Bronchial epithelial cell (primary cell): ENCODE results near the gene ZDHHC6. TPM values are rescaled to one million over a fixed set of nuclear protein-coding genes. Genes with fewer than 3 reads are reported as not detected.

Experiments used
- DNase-seq: peaks from one replicate; pipeline ENCODE4 v3.0.0-alpha.2; 2010; ENCODE audit warnings: low read depth
- FAIRE-seq: peaks from 2 replicates; lab custom pipeline; 2011; peaks lifted over from hg19 to GRCh38; lab: Jason Lieb, UNC
- H3K27me3 ChIP-seq: 2 replicates; pipeline ENCODE4 v1.5.1; 2011; ENCODE audit warnings: low read length; ENCODE audit not compliant: control insufficient read depth, insufficient read depth
- H3K36me3 ChIP-seq: 2 replicates; pipeline ENCODE4 v1.5.1; 2011; ENCODE audit warnings: low read length; ENCODE audit not compliant: control insufficient read depth, insufficient read depth
- H3K4me3 ChIP-seq: 2 replicates; pipeline ENCODE4 v1.5.1; 2011; ENCODE audit warnings: mild to moderate bottlenecking, low read depth, low read length, control low read depth
- total RNA-seq: library from RNA; depleted of rRNA; stranded (reverse); fragments of >200 nt; gene quantifications from 2 replicates; pipeline ENCODE4 v1.2.1, GENCODE V29; 2014
- TF ChIP-seq, protein P1 (sequence below): IDR thresholded peaks from 2 replicates; pipeline ENCODE4 v1.5.1; 2011; ENCODE audit warnings: mild to moderate bottlenecking, moderate library complexity, low read length, control low read depth, inconsistent platforms; ENCODE audit not compliant: insufficient read depth, severe bottlenecking

Gene ZDHHC6
- total RNA-seq, 1 donor from 2014 or later = 23.4 TPM

DNA sequence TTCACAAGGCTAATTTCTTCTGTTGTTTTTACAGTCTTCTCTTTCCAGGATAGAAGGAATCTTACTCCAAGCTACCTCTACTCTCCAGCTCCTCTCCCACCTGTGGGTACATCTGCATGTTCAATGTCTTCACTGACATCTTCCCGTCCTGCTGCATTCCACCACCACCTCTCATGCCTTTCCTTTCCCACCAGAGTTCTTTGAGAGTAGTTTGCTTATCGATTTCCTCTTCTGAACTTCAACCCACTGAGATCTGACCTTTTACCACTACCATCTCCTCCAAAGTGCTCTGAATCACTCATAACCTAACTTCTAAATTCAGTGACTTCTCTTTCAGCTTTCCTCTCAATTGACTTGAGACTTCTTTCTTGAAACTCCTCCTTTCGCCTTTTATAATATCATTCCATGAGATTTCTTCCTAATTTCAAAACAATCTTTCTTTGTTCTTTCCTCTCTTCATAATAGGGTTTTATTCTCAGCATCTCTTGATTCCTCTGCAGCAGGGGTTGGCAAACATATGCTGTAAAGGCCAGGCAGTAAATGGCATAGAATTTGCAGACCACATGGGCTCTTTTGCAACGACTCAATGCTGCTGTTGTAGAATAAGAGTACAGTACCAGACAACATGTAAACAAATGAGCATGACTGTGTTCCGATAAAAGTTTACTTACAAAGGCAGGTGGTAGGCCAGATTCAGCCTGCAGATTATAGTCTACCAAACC lies 50.7 kb downstream of the ZDHHC6 start:
- FAIRE-seq (no peak), DNase-seq (no peak)
- no peaks in the 10 kb centered on the region for H3K27me3 ChIP-seq
- H3K36me3 ChIP-seq = no peaks in the 10 kb centered on the region
- no peak overlapping the region for H3K4me3 ChIP-seq
- TF ChIP-seq, protein P1, sequence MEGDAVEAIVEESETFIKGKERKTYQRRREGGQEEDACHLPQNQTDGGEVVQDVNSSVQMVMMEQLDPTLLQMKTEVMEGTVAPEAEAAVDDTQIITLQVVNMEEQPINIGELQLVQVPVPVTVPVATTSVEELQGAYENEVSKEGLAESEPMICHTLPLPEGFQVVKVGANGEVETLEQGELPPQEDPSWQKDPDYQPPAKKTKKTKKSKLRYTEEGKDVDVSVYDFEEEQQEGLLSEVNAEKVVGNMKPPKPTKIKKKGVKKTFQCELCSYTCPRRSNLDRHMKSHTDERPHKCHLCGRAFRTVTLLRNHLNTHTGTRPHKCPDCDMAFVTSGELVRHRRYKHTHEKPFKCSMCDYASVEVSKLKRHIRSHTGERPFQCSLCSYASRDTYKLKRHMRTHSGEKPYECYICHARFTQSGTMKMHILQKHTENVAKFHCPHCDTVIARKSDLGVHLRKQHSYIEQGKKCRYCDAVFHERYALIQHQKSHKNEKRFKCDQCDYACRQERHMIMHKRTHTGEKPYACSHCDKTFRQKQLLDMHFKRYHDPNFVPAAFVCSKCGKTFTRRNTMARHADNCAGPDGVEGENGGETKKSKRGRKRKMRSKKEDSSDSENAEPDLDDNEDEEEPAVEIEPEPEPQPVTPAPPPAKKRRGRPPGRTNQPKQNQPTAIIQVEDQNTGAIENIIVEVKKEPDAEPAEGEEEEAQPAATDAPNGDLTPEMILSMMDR = no peak

- H3K4me3 ChIP-seq = no peak overlapping the region
- H3K27me3 ChIP-seq = no peaks in the 10 kb centered on the region
- H3K36me3 ChIP-seq = no peaks in the 10 kb centered on the region
- DNase-seq (no peak), FAIRE-seq (no peak)
- TF ChIP-seq, protein P1 = no peak
Measured at GRCh38 chr10:112394475-112394875, 52.2 kb downstream of the ZDHHC6 start.

DNA sequence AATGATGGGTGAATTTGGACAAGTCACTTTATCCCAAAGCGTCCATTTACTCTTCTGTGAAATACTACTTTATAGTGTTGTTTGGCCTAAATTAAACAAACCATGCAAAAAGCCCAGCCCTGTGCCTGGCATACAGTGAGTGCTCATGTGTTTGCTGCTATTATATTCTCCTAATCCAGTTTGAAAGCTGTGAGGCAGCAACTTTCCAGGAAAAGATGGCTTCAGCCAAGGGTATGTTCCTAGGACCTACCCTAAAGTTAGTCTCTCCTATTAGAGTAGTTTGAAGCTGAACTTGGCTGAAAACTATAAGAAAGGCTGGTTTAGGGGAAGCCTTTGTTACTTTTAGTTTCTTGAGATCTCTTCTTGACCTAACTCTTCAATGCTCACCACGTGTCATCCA lies 52.9 kb downstream of the ZDHHC6 start:
- no peak overlapping the region for H3K4me3 ChIP-seq
- TF ChIP-seq, protein P1 = no peak
- H3K36me3 ChIP-seq = no peaks in the 10 kb centered on the region
- no peak for DNase-seq
- H3K27me3 ChIP-seq = no peaks in the 10 kb centered on the region
- FAIRE-seq = no peak

GRCh38 chr10:112393341-112393740 lies 53.4 kb downstream of the ZDHHC6 start:
- Histone ChIP-seq H3K4me3 (no peak overlapping the region), H3K36me3 (no peaks in the 10 kb centered on the region), H3K27me3 (no peaks in the 10 kb centered on the region)
- TF ChIP-seq, protein P1 = no peak
- DNase-seq = no peak
- FAIRE-seq = no peak

GRCh38 chr10:112390125-112390703 lies 56.5 kb downstream of the ZDHHC6 start:
- Histone ChIP-seq H3K27me3 (no peaks in the 10 kb centered on the region), H3K4me3 (no peak overlapping the region), H3K36me3 (no peaks in the 10 kb centered on the region)
- DNase-seq = no peak
- TF ChIP-seq, protein P1 = no peak
- FAIRE-seq = no peak
